ENCODE data around the gene FAM234B.

FAM234B gene

DNA sequence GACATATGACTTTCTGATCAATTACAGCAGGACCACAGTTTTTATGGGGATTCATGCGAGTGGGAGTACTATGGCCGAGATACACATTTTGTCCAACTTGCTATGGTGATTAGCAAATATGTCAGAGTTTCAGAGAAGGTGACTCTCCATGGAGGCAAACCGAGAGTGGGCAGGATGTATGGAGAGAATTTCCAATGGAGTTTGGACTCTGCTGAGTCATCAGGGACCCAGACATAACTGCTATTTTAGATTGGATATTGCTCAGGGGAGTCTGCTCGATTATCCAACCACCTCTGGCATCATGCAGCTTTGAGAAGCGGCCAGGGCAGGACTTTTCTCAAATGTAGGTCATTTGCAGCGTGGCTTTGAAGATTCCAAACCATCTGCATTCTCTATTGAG is 68.8 kb downstream of the FAM234B start:
- H3K9me3 ChIP-seq (ENCODE audit: control insufficient read depth, low read depth, low read length), result peaks cover 3% of the 10 kb centered on the region
- peaks cover 24% of the 10 kb centered on the region for H3K4me1 ChIP-seq (ENCODE audit: control insufficient read depth, low read depth, low read length)
- no peak overlapping the region for H3K9ac ChIP-seq (ENCODE audit: low read length)
- H3K27me3 ChIP-seq (ENCODE audit: control insufficient read depth, insufficient read depth, low read length), result no peaks in the 10 kb centered on the region
- H3K27ac ChIP-seq (ENCODE audit: low read length), result no peak overlapping the region
- H3K36me3 ChIP-seq (ENCODE audit: control insufficient read depth, low read depth, low read length), result no peaks in the 10 kb centered on the region
- H3K4me3 ChIP-seq (ENCODE audit: low read length), result no peak overlapping the region

DNA sequence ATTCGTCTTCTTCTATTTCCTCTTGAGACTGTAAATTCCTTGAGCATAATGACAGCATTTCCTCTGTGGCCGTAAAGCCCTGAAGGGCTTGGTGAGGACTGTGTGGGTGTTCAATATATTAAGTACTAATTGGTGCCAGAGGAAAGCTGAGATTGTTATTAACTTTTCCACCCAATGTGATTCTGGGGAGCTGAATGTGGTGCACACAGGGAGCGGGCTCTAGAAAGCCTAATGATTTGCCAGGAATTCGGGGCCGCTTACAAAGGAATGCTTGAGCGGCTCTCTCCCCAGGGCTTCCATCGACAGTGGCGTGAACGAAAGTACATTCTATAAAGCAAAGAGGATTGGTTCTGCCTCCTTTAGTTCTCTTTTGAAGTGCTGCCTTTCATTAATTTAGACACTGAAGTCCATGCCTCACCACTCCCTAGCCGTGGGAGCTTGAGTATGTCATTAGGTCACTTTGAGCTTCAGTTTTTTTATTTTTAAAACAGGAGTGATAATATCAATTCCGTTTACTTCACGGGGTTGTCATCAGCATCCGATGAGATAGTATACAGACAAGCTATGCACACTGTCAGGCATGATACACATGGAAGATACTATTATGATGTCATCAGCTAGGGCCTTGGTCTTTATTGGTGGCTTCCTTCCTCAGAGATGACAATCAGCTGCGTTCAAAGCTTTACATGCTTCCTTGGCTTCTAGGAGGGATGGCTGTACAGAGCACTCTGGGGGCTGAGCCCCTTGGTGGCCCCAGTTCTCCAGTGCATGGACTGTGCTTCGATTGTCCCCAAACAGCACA is 70.3 kb downstream of the FAM234B start:
- no peak overlapping the region for H3K9ac ChIP-seq (ENCODE audit: low read length)

GRCh38 chr12:13116259-13116658 is 72.1 kb downstream of the FAM234B start:
- Histone ChIP-seq H3K9me3 (ENCODE audit: control insufficient read depth, low read depth, low read length) (no peaks in the 10 kb centered on the region), H3K27ac (ENCODE audit: low read length) (no peak overlapping the region), H3K9ac (ENCODE audit: low read length) (no peak overlapping the region), H3K4me1 (ENCODE audit: control insufficient read depth, low read depth, low read length) (peaks cover 24% of the 10 kb centered on the region), H3K4me3 (ENCODE audit: low read length) (no peak overlapping the region), H3K36me3 (ENCODE audit: control insufficient read depth, low read depth, low read length) (no peaks in the 10 kb centered on the region), H3K27me3 (ENCODE audit: control insufficient read depth, insufficient read depth, low read length) (no peaks in the 10 kb centered on the region)

More for the DNA sequence above, 70.3 kb downstream of the FAM234B start:
- H3K27ac ChIP-seq (ENCODE audit: low read length), result no peak overlapping the region
- H3K9me3 ChIP-seq (ENCODE audit: control insufficient read depth, low read depth, low read length), result no peaks in the 10 kb centered on the region
- H3K4me1 ChIP-seq (ENCODE audit: control insufficient read depth, low read depth, low read length), result peaks cover 24% of the 10 kb centered on the region
- H3K36me3 ChIP-seq (ENCODE audit: control insufficient read depth, low read depth, low read length), result no peaks in the 10 kb centered on the region
- H3K4me3 ChIP-seq (ENCODE audit: low read length), result no peak overlapping the region
- no peaks in the 10 kb centered on the region for H3K27me3 ChIP-seq (ENCODE audit: control insufficient read depth, insufficient read depth, low read length)

DNA sequence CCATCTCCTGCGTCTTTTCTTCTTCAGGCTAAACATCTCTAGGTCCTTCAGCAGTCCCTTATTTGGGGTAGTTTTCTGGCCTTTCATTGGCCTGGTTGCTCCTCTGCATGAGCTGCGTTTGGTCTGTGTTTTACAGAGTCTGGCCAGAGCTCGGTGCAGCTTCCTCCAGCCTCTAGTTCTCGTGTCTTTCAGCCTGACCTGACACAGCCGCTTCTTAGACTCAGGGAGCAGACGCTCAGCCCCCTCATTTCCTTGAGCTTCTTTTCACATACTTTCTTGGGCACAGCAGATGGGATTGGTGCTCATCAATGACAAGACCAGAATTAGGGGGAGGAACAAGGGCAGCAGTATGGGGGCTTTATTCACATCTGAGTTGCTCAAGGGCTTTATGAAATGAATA is 72.8 kb downstream of the FAM234B start:
- Histone ChIP-seq H3K4me3 (ENCODE audit: low read length) (no peak overlapping the region), H3K9ac (ENCODE audit: low read length) (no peak overlapping the region), H3K27ac (ENCODE audit: low read length) (no peak overlapping the region), H3K4me1 (ENCODE audit: control insufficient read depth, low read depth, low read length) (peaks cover 24% of the 10 kb centered on the region), H3K9me3 (ENCODE audit: control insufficient read depth, low read depth, low read length) (no peaks in the 10 kb centered on the region), H3K36me3 (ENCODE audit: control insufficient read depth, low read depth, low read length) (no peaks in the 10 kb centered on the region), H3K27me3 (ENCODE audit: control insufficient read depth, insufficient read depth, low read length) (no peaks in the 10 kb centered on the region)

DNA sequence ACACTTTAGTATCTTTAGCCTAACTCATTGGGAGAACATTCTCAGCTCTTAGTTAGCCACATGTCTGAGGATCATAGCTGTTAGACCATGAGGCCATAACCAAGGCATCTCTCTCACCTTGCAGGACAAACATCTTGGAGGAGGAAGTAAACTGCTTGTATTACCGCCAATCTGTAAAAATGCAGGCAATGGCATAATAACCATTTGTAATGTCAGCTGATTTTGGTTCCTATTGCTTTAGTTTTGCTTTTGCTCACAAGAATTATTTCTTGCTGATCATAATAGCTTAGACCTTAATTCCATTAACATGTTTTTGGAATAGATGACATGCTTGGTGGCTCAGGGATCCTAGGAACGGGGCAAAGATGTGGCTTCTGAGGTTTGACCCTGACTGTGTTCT is 75.6 kb downstream of the FAM234B start:
- no peak overlapping the region for H3K27ac ChIP-seq (ENCODE audit: low read length)
- no peaks in the 10 kb centered on the region for H3K36me3 ChIP-seq (ENCODE audit: control insufficient read depth, low read depth, low read length)
- H3K9me3 ChIP-seq (ENCODE audit: control insufficient read depth, low read depth, low read length), result no peaks in the 10 kb centered on the region
- H3K27me3 ChIP-seq (ENCODE audit: control insufficient read depth, insufficient read depth, low read length), result no peaks in the 10 kb centered on the region
- peaks cover 17% of the 10 kb centered on the region for H3K4me1 ChIP-seq (ENCODE audit: control insufficient read depth, low read depth, low read length)
- no peak overlapping the region for H3K9ac ChIP-seq (ENCODE audit: low read length)
- H3K4me3 ChIP-seq (ENCODE audit: low read length), result no peak overlapping the region

GRCh38 chr12:13120413-13120812 is 76.2 kb downstream of the FAM234B start:
- Histone ChIP-seq H3K27me3 (ENCODE audit: control insufficient read depth, insufficient read depth, low read length) (no peaks in the 10 kb centered on the region), H3K27ac (ENCODE audit: low read length) (no peak overlapping the region), H3K36me3 (ENCODE audit: control insufficient read depth, low read depth, low read length) (no peaks in the 10 kb centered on the region), H3K9ac (ENCODE audit: low read length) (no peak overlapping the region), H3K4me3 (ENCODE audit: low read length) (no peak overlapping the region), H3K9me3 (ENCODE audit: control insufficient read depth, low read depth, low read length) (no peaks in the 10 kb centered on the region), H3K4me1 (ENCODE audit: control insufficient read depth, low read depth, low read length) (peaks cover 21% of the 10 kb centered on the region)

- no peak overlapping the region for H3K4me3 ChIP-seq (ENCODE audit: low read length)
- no peaks in the 10 kb centered on the region for H3K27me3 ChIP-seq (ENCODE audit: control insufficient read depth, insufficient read depth, low read length)
- H3K27ac ChIP-seq (ENCODE audit: low read length), result no peak overlapping the region
- H3K4me1 ChIP-seq (ENCODE audit: control insufficient read depth, low read depth, low read length), result peaks cover 17% of the 10 kb centered on the region
- H3K36me3 ChIP-seq (ENCODE audit: control insufficient read depth, low read depth, low read length), result no peaks in the 10 kb centered on the region
- no peak overlapping the region for H3K9ac ChIP-seq (ENCODE audit: low read length)
- H3K9me3 ChIP-seq (ENCODE audit: control insufficient read depth, low read depth, low read length), result no peaks in the 10 kb centered on the region
Measured at GRCh38 chr12:13121568-13121967, 77.4 kb downstream of the FAM234B start.

GRCh38 chr12:13124656-13125505 is 80.7 kb downstream of the FAM234B start:
- Histone ChIP-seq H3K27me3 (ENCODE audit: control insufficient read depth, insufficient read depth, low read length) (no peaks in the 10 kb centered on the region), H3K9ac (ENCODE audit: low read length) (no peak overlapping the region), H3K27ac (ENCODE audit: low read length) (no peak overlapping the region), H3K36me3 (ENCODE audit: control insufficient read depth, low read depth, low read length) (no peaks in the 10 kb centered on the region), H3K4me1 (ENCODE audit: control insufficient read depth, low read depth, low read length) (peaks cover 5% of the 10 kb centered on the region), H3K4me3 (ENCODE audit: low read length) (no peak overlapping the region), H3K9me3 (ENCODE audit: control insufficient read depth, low read depth, low read length) (no peaks in the 10 kb centered on the region)

DNA sequence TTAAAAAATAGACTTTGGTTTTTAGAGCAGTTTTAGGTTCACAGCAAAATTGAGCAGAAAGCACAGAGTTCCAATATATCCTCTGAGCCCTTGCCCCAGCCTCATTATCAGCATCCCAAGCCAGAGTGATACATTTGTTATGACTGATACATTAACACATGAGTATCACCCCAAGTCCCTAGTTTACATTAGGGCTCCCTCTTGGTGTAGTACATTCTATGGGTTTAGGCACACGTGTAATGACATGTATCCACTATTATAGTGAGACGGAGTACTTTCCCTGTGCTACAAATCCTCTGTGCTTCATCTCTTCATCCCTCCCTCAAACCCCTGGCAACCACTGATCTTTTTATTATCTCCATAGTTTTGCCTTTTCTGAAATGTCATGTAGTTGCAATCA is 81.8 kb downstream of the FAM234B start:
- Histone ChIP-seq H3K4me1 (ENCODE audit: control insufficient read depth, low read depth, low read length) (peaks cover 5% of the 10 kb centered on the region), H3K9ac (ENCODE audit: low read length) (no peak overlapping the region), H3K4me3 (ENCODE audit: low read length) (no peak overlapping the region), H3K36me3 (ENCODE audit: control insufficient read depth, low read depth, low read length) (no peaks in the 10 kb centered on the region), H3K27me3 (ENCODE audit: control insufficient read depth, insufficient read depth, low read length) (no peaks in the 10 kb centered on the region), H3K27ac (ENCODE audit: low read length) (no peak overlapping the region), H3K9me3 (ENCODE audit: control insufficient read depth, low read depth, low read length) (no peaks in the 10 kb centered on the region)

DNA sequence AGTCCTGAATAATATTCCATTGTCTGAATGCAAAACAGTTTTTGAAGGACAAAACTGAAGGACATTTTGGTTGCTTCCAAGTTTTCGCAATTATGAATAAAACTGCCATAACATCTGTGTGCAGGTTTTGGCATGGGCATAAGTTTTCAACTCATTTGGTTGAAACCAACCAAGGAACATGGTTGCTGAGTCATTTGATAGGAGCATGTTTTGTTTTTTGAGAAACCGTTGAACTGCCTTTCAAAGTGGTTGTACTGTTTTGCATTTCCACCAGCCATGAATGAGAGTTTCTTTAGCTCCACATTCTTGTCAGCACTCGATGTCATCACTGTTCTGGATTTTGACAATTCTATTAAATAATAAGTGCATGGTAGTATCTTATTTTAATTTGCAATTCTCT is 82.3 kb downstream of the FAM234B start:
- no peaks in the 10 kb centered on the region for H3K27me3 ChIP-seq (ENCODE audit: control insufficient read depth, insufficient read depth, low read length)
- H3K4me3 ChIP-seq (ENCODE audit: low read length), result no peak overlapping the region
- H3K9ac ChIP-seq (ENCODE audit: low read length), result no peak overlapping the region
- peaks cover 5% of the 10 kb centered on the region for H3K4me1 ChIP-seq (ENCODE audit: control insufficient read depth, low read depth, low read length)
- no peak overlapping the region for H3K27ac ChIP-seq (ENCODE audit: low read length)
- no peaks in the 10 kb centered on the region for H3K9me3 ChIP-seq (ENCODE audit: control insufficient read depth, low read depth, low read length)
- H3K36me3 ChIP-seq (ENCODE audit: control insufficient read depth, low read depth, low read length), result no peaks in the 10 kb centered on the region

GRCh38 chr12:13127444-13127843 is 83.3 kb downstream of the FAM234B start:
- H3K36me3 ChIP-seq (ENCODE audit: control insufficient read depth, low read depth, low read length), result no peaks in the 10 kb centered on the region
- no peak overlapping the region for H3K27ac ChIP-seq (ENCODE audit: low read length)
- no peak overlapping the region for H3K4me3 ChIP-seq (ENCODE audit: low read length)
- no peaks in the 10 kb centered on the region for H3K27me3 ChIP-seq (ENCODE audit: control insufficient read depth, insufficient read depth, low read length)
- H3K4me1 ChIP-seq (ENCODE audit: control insufficient read depth, low read depth, low read length), result peaks cover 5% of the 10 kb centered on the region
- H3K9ac ChIP-seq (ENCODE audit: low read length), result no peak overlapping the region
- no peaks in the 10 kb centered on the region for H3K9me3 ChIP-seq (ENCODE audit: control insufficient read depth, low read depth, low read length)
